Gastrocnemius medialis (tissue), 4 donors: ENCODE results near the gene TMEM169.

Experiments used
- CTCF ChIP-seq, 5 experiments: fragments of 450-650 bp in 3 of 5; fragments of 200-600 bp in 2 of 5; sonication (generic) in 2 of 5; IDR thresholded peaks in 4 of 5; conservative IDR thresholded peaks in 1 of 5; 1 replicate in 4 of 5; 2 replicates in 1 of 5; pipeline ENCODE4 v1.5.1; 2016 to 2019; ENCODE audit warnings: antibody characterized with exemption in 5 of 5, mild to moderate bottlenecking in 3 of 5, moderate library complexity in 3 of 5
- POLR2A ChIP-seq, 2 donors: fragments of 450-650 bp; IDR thresholded peaks; one replicate each; pipeline ENCODE4 v1.6.1; 2017; ENCODE audit warnings: antibody characterized with exemption in 2 of 2, mild to moderate bottlenecking in 2 of 2, moderate library complexity in 2 of 2

DNA sequence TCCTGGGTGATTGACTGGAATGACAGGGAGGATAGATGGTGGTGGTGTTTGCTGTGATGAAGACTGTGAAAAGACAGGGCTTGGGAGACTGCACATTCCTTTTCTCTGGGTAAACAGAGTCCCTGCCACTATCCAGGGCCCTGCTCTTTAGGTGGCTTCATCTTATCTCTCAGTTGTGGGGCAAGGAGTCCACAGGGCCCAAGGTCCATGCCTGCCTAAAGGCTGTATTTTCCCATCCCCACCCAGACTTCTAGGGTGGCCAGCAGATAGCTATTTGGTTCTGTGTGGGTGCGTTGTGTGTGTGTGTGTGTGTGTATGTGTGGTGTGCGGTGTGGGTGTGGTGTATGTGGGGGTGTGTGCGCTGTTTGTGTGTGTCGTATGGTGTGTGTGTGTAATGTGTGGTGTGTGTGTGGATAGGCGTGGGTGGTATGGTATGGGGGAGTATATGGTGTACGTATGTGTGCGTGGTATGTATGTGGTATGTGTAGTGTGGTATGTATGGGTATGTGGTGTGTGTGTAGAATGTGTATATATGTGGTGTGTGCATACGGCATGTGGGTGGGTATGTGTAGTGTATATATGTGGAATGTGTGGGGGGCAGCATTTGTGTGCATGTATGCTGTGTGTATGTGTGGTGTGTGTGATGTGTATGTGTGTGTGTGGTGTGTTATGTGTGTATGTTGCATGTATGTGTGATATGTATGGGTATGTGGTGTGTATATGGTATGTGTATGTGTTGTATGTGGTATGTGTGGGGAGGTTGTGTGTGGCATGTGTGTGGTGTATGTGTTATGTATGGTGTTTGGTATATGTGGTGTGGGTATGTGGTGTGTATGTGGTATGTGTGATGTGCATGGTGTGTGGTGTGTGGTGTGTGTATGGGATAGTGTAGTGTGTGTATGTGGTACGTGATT lies 17.0 kb downstream of the TMEM169 start:
- TF ChIP-seq CTCF (IDR thresholded peaks at IDR 0.05 in 4 of 5, conservative IDR thresholded peaks at IDR 0.05 in 1 of 5): no peak
- no peak for TF ChIP-seq POLR2A (IDR thresholded peaks at IDR 0.05)
